ELF-1 (cell line): Measurements from ENCODE around the gene KRT83.
"Not testable (repeated sequence)": the region's sequence is repeated elsewhere in the genome, so short reads cannot be mapped to it uniquely, and the experiment has no call there.

Experiments used
- DNase-seq: peaks from one replicate; pipeline ENCODE4 v3.0.0-alpha.2; 2016; ENCODE audit warnings: low read depth, low spot score

The KRT83 gene

GRCh38 chr12:52310622-52311284, 10.4 kb downstream of the KRT83 start:
- no peak for DNase-seq

GRCh38 chr12:52308806-52309425, 12.3 kb downstream of the KRT83 start:
- DNase-seq, result no peak

GRCh38 chr12:52307836-52308805, 13.1 kb downstream of the KRT83 start:
- DNase-seq, result peak; percentile 83

- DNase-seq, result no peak
These were observed 14.5 kb downstream of the KRT83 start for GRCh38 chr12:52306731-52307130.

- DNase-seq, result peak; percentile 36
These were observed 15.1 kb downstream of the KRT83 start for GRCh38 chr12:52305921-52306705.

- peak; percentile 59 for DNase-seq
These were observed 16.2 kb downstream of the KRT83 start for GRCh38 chr12:52304941-52305411.

GRCh38 chr12:52302242-52302914, 18.8 kb downstream of the KRT83 start:
- not testable (repeated sequence) for DNase-seq

- not testable (repeated sequence) for DNase-seq
These were observed 19.5 kb downstream of the KRT83 start for GRCh38 chr12:52301721-52302120.

- DNase-seq, result peak; percentile 54
These were observed 20.2 kb downstream of the KRT83 start for GRCh38 chr12:52300796-52301691.

- no peak for DNase-seq
These were observed 22.5 kb downstream of the KRT83 start for GRCh38 chr12:52298677-52299190.

- no peak for DNase-seq
These were observed 24.5 kb downstream of the KRT83 start for GRCh38 chr12:52296572-52297215.

- DNase-seq, result no peak
These were observed 25.5 kb downstream of the KRT83 start for GRCh38 chr12:52295663-52296062.

- no peak for DNase-seq
These were observed 26.4 kb downstream of the KRT83 start for GRCh38 chr12:52294803-52295202.

- DNase-seq, result no peak
These were observed 27.3 kb downstream of the KRT83 start for GRCh38 chr12:52293926-52294325.

GRCh38 chr12:52291267-52291935, 29.8 kb downstream of the KRT83 start, which contains the start of gene KRT81:
TSS of gene KRT81 (minus strand) at chr12:52291534. CDS start at chr12:52291465, 69 bp downstream.
- DNase-seq, result no peak

- DNase-seq, result not testable (repeated sequence)
These were observed 30.6 kb downstream of the KRT83 start for GRCh38 chr12:52290483-52291134.
